GM23338 (cell line): ENCODE data around the gene TPRG1. TPM values are rescaled to one million over a fixed set of nuclear protein-coding genes. Genes with fewer than 3 reads are reported as not detected.
A peak's percentile ranks its signal among the peaks of the same experiment; 100 is the strongest.

Source experiments
- ATAC-seq: fragments of 200-7000 bp; cut with Tn5 transposase; 3 replicates; pipeline ENCODE4 v1.9.1; 2020
- DNase-seq: peaks from one replicate; pipeline ENCODE4 v3.0.0-alpha.2; 2015; ENCODE audit warnings: low spot score
- H2AFZ ChIP-seq: fragments of 200-600 bp; sonication (generic); 2 replicates; pipeline ENCODE4 v1.8.0; 2016; ENCODE audit warnings: antibody characterized with exemption, mild to moderate bottlenecking, moderate library complexity
- H3F3A ChIP-seq: fragments of 200-600 bp; sonication (generic); replicated peaks from 2 replicates; pipeline ENCODE4 v1.8.0; 2017; ENCODE audit warnings: antibody characterized with exemption, mixed run types, low read depth
- H3K27ac ChIP-seq: fragments of 200-600 bp; sonication (generic); 2 replicates; pipeline ENCODE4 v1.6.1; 2016; ENCODE audit warnings: low read depth
- H3K27me3 ChIP-seq: fragments of 200-600 bp; sonication (generic); 2 replicates; pipeline ENCODE4 v1.8.0; 2016; ENCODE audit warnings: mild to moderate bottlenecking, mixed run types, moderate library complexity; ENCODE audit not compliant: insufficient read depth
- H3K36me3 ChIP-seq: fragments of 200-600 bp; sonication (generic); 2 replicates; pipeline ENCODE4 v1.8.0; 2016; ENCODE audit warnings: mild to moderate bottlenecking; ENCODE audit not compliant: insufficient read depth
- H3K4me1 ChIP-seq: fragments of 200-600 bp; sonication (generic); 2 replicates; pipeline ENCODE4 v1.8.0; 2016; ENCODE audit warnings: mild to moderate bottlenecking, moderate library complexity; ENCODE audit not compliant: insufficient read depth
- H3K4me2 ChIP-seq: fragments of 200-600 bp; sonication (generic); 2 replicates; pipeline ENCODE4 v1.7.1; 2017; ENCODE audit warnings: mixed run types
- H3K4me3 ChIP-seq: fragments of 200-600 bp; sonication (generic); 2 replicates; pipeline ENCODE4 v1.6.1; 2016; ENCODE audit warnings: mixed run types
- H3K79me2 ChIP-seq: fragments of 200-600 bp; sonication (generic); replicated peaks from 2 replicates; pipeline ENCODE4 v1.8.0; 2017; ENCODE audit warnings: mild to moderate bottlenecking; ENCODE audit not compliant: insufficient read depth
- H3K9me2 ChIP-seq: fragments of 200-600 bp; sonication (generic); 2 replicates; pipeline ENCODE4 v1.8.0; 2017; ENCODE audit not compliant: insufficient read depth
- H4K20me1 ChIP-seq: fragments of 200-600 bp; sonication (generic); replicated peaks from 2 replicates; pipeline ENCODE4 v1.8.0; 2017; ENCODE audit warnings: mild to moderate bottlenecking; ENCODE audit not compliant: insufficient read depth
- H3K27ac Mint-ChIP-seq: 2 replicates; pipeline ENCODE4 v1.8.0; 2020; ENCODE audit warnings: inconsistent platforms, mild to moderate bottlenecking, moderate library complexity, mixed read lengths
- H3K27me3 Mint-ChIP-seq: 3 replicates; pipeline ENCODE4 v1.8.0; 2022; ENCODE audit warnings: low read depth, mild to moderate bottlenecking, moderate library complexity, mixed read lengths, inconsistent platforms; ENCODE audit not compliant: insufficient read depth, poor library complexity
- H3K36me3 Mint-ChIP-seq: 3 replicates; pipeline ENCODE4 v1.8.0; 2021; ENCODE audit warnings: low read depth, mild to moderate bottlenecking, inconsistent platforms, moderate library complexity, mixed read lengths
- H3K4me1 Mint-ChIP-seq: 3 replicates; pipeline ENCODE4 v1.8.0; 2020; ENCODE audit warnings: mild to moderate bottlenecking, inconsistent platforms, mixed read lengths
- H3K4me3 Mint-ChIP-seq: 3 replicates; pipeline ENCODE4 v1.8.0; 2021; ENCODE audit warnings: moderate library complexity, mild to moderate bottlenecking, inconsistent platforms, mixed read lengths
- H3K9me3 Mint-ChIP-seq: 3 replicates; pipeline ENCODE4 v1.8.0; 2020; ENCODE audit warnings: moderate library complexity, mild to moderate bottlenecking, inconsistent platforms, mixed read lengths
- CREB1 ChIP-seq: fragments of 250-450 bp; sonication (Bioruptor Pico); IDR thresholded peaks from 2 replicates; pipeline ENCODE4 v1.5.0; 2020; ENCODE audit warnings: low read depth, mild to moderate bottlenecking, moderate library complexity
- CTCF ChIP-seq, 2 experiments: fragments of 200-600 bp in 1 of 2; sonication (generic) in 1 of 2; conservative IDR thresholded peaks; 2 replicates each; pipeline versions ENCODE4 v1.5.1 to v1.6.1; 2016 to 2017; ENCODE audit warnings: antibody characterized with exemption in 2 of 2, low read depth in 2 of 2, mild to moderate bottlenecking in 2 of 2, moderate library complexity in 1 of 2
- ETS1 ChIP-seq: IDR thresholded peaks from 2 replicates; pipeline ENCODE4 v1.6.1; 2016; ENCODE audit warnings: antibody characterized with exemption
- EZH2 ChIP-seq: fragments of 200-600 bp; sonication (generic); IDR thresholded peaks from one replicate; pipeline ENCODE4 v1.8.0; 2017; ENCODE audit warnings: antibody characterized with exemption, mild to moderate bottlenecking, low read depth; ENCODE audit not compliant: unreplicated experiment
- JUNB ChIP-seq: IDR thresholded peaks from one replicate; pipeline ENCODE4 v1.6.1; 2016; ENCODE audit warnings: antibody characterized with exemption; ENCODE audit not compliant: unreplicated experiment
- NANOG ChIP-seq: IDR thresholded peaks from 2 replicates; pipeline ENCODE4 v1.6.1; 2016; ENCODE audit warnings: antibody characterized with exemption, borderline replicate concordance
- REST ChIP-seq: IDR thresholded peaks from one replicate; pipeline ENCODE4 v1.6.1; 2018; ENCODE audit warnings: antibody characterized with exemption; ENCODE audit not compliant: unreplicated experiment
- ZNF331 ChIP-seq: fragments of 250-450 bp; sonication (Bioruptor Pico); IDR thresholded peaks from 2 replicates; pipeline ENCODE4 v1.5.0; 2020; ENCODE audit warnings: low read depth, mild to moderate bottlenecking, moderate library complexity
- ZNF462 ChIP-seq: fragments of 250-450 bp; sonication (Bioruptor Pico); IDR thresholded peaks from 2 replicates; pipeline ENCODE4 v1.5.0; 2020; ENCODE audit warnings: mild to moderate bottlenecking, moderate library complexity
- polyA plus RNA-seq: library from polyadenylated mRNA; unstranded; fragments of >200 nt; fragmentation: Nextera tagmentation; extraction: Ambion mirVana; gene quantifications from 2 replicates; pipeline ENCODE4 v1.2.1, GENCODE V29; 2016
- total RNA-seq: library from RNA; depleted of rRNA; stranded (reverse); fragments of >200 nt; shearing (Covaris generic); gene quantifications from 2 replicates; pipeline ENCODE4 v1.2.3, GENCODE V29; 2014

Gene TPRG1
- total and polyA plus RNA-seq, 2 experiments from 2014 or later: 0.74 to 1.7 TPM

DNA sequence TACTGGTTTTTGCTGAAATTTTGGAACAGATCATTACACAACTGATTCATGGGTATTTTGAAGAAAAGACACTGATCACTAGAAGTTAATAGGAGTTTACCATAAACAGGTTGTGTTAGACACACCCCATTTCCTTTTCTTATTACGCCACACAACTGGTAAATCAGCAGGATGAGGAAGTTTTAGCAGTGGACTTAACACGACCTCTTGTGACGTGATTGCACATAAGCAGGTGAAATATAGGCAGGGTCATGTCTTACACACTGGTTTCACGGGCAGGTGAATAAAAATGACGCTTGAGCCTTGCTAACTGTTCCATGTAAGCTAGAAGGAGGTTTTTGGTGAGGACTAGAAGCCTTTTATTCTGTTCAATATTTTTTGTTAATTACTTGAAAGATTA, 27.1 kb upstream of the TPRG1 start:
- ATAC-seq (no peak), DNase-seq (no peak)
- Mint-ChIP-seq H3K4me3 (no peak overlapping the region), H3K27me3 (peaks cover 7% of the 10 kb centered on the region), H3K27ac (no peak overlapping the region), H3K9me3 (no peaks in the 10 kb centered on the region), H3K4me1 (peaks cover 6% of the 10 kb centered on the region), H3K36me3 (no peaks in the 10 kb centered on the region)
- H3K36me3 ChIP-seq: no peaks in the 10 kb centered on the region
- H4K20me1 ChIP-seq: no peaks in the 10 kb centered on the region
- no peaks in the 10 kb centered on the region for H3K9me2 ChIP-seq
- no peaks in the 10 kb centered on the region for H3K79me2 ChIP-seq
- no peaks in the 10 kb centered on the region for H3K4me1 ChIP-seq
- no peak overlapping the region for H3K4me2 ChIP-seq
- no peaks in the 10 kb centered on the region for H3K27me3 ChIP-seq
- H3F3A ChIP-seq: no peaks in the 10 kb centered on the region
- H2AFZ ChIP-seq: no peak overlapping the region
- TF ChIP-seq NANOG (no peak), CTCF (conservative IDR thresholded peaks at IDR 0.05; ENCODE audit: low read depth in 2 of 2) (peak in 1 of 2 experiments; percentile 34; a peak in 2 of 4 replicates)
- H3K27ac ChIP-seq: no peak overlapping the region
- no peak overlapping the region for H3K4me3 ChIP-seq

GRCh38 chr3:189146848-189147247, 24.9 kb upstream of the TPRG1 start:
- peaks cover under 1% of the 10 kb centered on the region; the same call in 1 of the 2 replicates for H3K36me3 ChIP-seq
- ATAC-seq: peak; percentile 54
- no peak overlapping the region for H3K27ac ChIP-seq
- H3K4me2 ChIP-seq: no peak overlapping the region
- peaks cover 2% of the 10 kb centered on the region; the same call in 1 of the 2 replicates for H3F3A ChIP-seq
- no peaks in the 10 kb centered on the region for H3K4me1 ChIP-seq
- DNase-seq: no peak
- H3K9me2 ChIP-seq: peaks cover 6% of the 10 kb centered on the region; the same call in 1 of the 2 replicates
- no peaks in the 10 kb centered on the region for H3K79me2 ChIP-seq
- no peak overlapping the region for H3K4me3 ChIP-seq
- H3K27me3 Mint-ChIP-seq: peaks cover 7% of the 10 kb centered on the region
- H3K9me3 Mint-ChIP-seq: peaks cover 9% of the 10 kb centered on the region; the same call in 2 of the 3 replicates
- no peaks in the 10 kb centered on the region for H3K27me3 ChIP-seq
- H3K4me1 Mint-ChIP-seq: peaks cover 6% of the 10 kb centered on the region
- H2AFZ ChIP-seq: no peak overlapping the region
- H3K4me3 Mint-ChIP-seq: no peak overlapping the region
- H4K20me1 ChIP-seq: no peaks in the 10 kb centered on the region
- H3K36me3 Mint-ChIP-seq: peaks cover 5% of the 10 kb centered on the region; the same call in 2 of the 3 replicates
- no peak overlapping the region for H3K27ac Mint-ChIP-seq
- TF ChIP-seq EZH2: no peak
- TF ChIP-seq ETS1: no peak
- TF ChIP-seq ZNF462 (CRISPR knock-in tag): no peak
- TF ChIP-seq ZNF331: no peak
- no peak for TF ChIP-seq REST
- TF ChIP-seq JUNB: no peak
- TF ChIP-seq CREB1: no peak
- no peak for TF ChIP-seq NANOG
